ENCODE measurements around the gene PTPN5.
A peak's percentile ranks its signal among the peaks of the same experiment; 100 is the strongest.

Gene PTPN5

GRCh38 chr11:18754308-18754707, 37.3 kb downstream of the PTPN5 start:
- H3K4me3 ChIP-seq = no peak overlapping the region
- no peak for TF ChIP-seq CTCF (IDR thresholded peaks at IDR 0.05)
- H3K27ac ChIP-seq = no peak overlapping the region
- no peak for DNase-seq (ENCODE audit: low spot score)

GRCh38 chr11:18752502-18752901, 39.1 kb downstream of the PTPN5 start:
- Histone ChIP-seq H3K4me3 (no peak overlapping the region), H3K27ac (no peak overlapping the region)
- no peak for DNase-seq (ENCODE audit: low spot score)
- TF ChIP-seq CTCF (IDR thresholded peaks at IDR 0.05) = no peak

- Histone ChIP-seq H3K4me3 (no peak overlapping the region), H3K27ac (no peak overlapping the region)
- TF ChIP-seq CTCF (IDR thresholded peaks at IDR 0.05) = no peak
- DNase-seq (ENCODE audit: low spot score) = no peak
Measured at GRCh38 chr11:18750944-18751343, 40.7 kb downstream of the PTPN5 start.

GRCh38 chr11:18749681-18750319, 41.8 kb downstream of the PTPN5 start:
- DNase-seq (ENCODE audit: low spot score) = no peak
- no peak for TF ChIP-seq CTCF (IDR thresholded peaks at IDR 0.05)
- peak overlapping the region in 1 of 2 donors; percentile 56 for H3K27ac ChIP-seq
- H3K4me3 ChIP-seq = no peak overlapping the region

- Histone ChIP-seq H3K4me3 (no peak overlapping the region), H3K27ac (no peak overlapping the region)
- TF ChIP-seq CTCF (IDR thresholded peaks at IDR 0.05) = no peak
- no peak for DNase-seq (ENCODE audit: low spot score)
Measured at GRCh38 chr11:18748766-18749365, 42.7 kb downstream of the PTPN5 start.

- Histone ChIP-seq H3K4me3 (no peak overlapping the region), H3K27ac (no peak overlapping the region)
- no peak for DNase-seq (ENCODE audit: low spot score)
- TF ChIP-seq CTCF (IDR thresholded peaks at IDR 0.05) = no peak
Measured at GRCh38 chr11:18745251-18745650, 46.3 kb downstream of the PTPN5 start.

- TF ChIP-seq CTCF (IDR thresholded peaks at IDR 0.05) = no peak
- H3K27ac ChIP-seq = no peak overlapping the region
- DNase-seq (ENCODE audit: low spot score) = no peak
- no peak overlapping the region for H3K4me3 ChIP-seq
Measured at GRCh38 chr11:18743900-18744514, 47.6 kb downstream of the PTPN5 start.
